WTC11 (cell line): Measurements from ENCODE around the gene ZNF646. TPM values are rescaled to one million over a fixed set of nuclear protein-coding genes. Genes with fewer than 3 reads are reported as not detected.
A peak's percentile ranks its signal among the peaks of the same experiment; 100 is the strongest.

Experiments
- ATAC-seq: fragments of 200-7000 bp; cut with Tn5 transposase; 2 replicates; pipeline ENCODE4 v1.10.0; 2021; ENCODE audit warnings: mild to moderate bottlenecking, moderate library complexity
- CTCF ChIA-PET: fragments of 300-600 bp; sonication (Branson Sonifier 250); formaldehyde crosslinking; loops from one replicate; lab custom pipeline; 2021; ENCODE audit warnings: antibody characterized with exemption; lab: Charles Lee
- POLR2A ChIA-PET: fragments of 350-600 bp; sonication (Branson Sonifier 250); formaldehyde crosslinking; loops from one replicate; lab custom pipeline; 2021; ENCODE audit warnings: antibody characterized with exemption; lab: Charles Lee
- DNase-seq: peaks from one replicate; pipeline ENCODE4 v3.0.0; 2021; ENCODE audit warnings: low spot score
- H3K27ac Mint-ChIP-seq: 2 replicates; pipeline ENCODE4 v1.8.0; 2021; ENCODE audit warnings: mixed read lengths
- H3K27me3 Mint-ChIP-seq: 2 replicates; pipeline ENCODE4 v1.8.0; 2021; ENCODE audit warnings: low read depth, mild to moderate bottlenecking, moderate library complexity, mixed read lengths
- H3K36me3 Mint-ChIP-seq: 2 replicates; pipeline ENCODE4 v1.8.0; 2021; ENCODE audit warnings: mixed read lengths
- H3K4me1 Mint-ChIP-seq: 2 replicates; pipeline ENCODE4 v1.8.0; 2022; ENCODE audit warnings: mixed read lengths
- H3K4me3 Mint-ChIP-seq: 2 replicates; pipeline ENCODE4 v1.8.0; 2021; ENCODE audit warnings: mild to moderate bottlenecking, moderate library complexity, mixed read lengths
- H3K9me3 Mint-ChIP-seq: 2 replicates; pipeline ENCODE4 v1.8.0; 2021; ENCODE audit warnings: mixed read lengths
- CBFB ChIP-seq: sonication (generic); formaldehyde crosslinking; IDR thresholded peaks from 2 replicates; pipeline ENCODE4 v1.8.1; 2022; ENCODE audit warnings: mild to moderate bottlenecking, low read depth, missing genetic modification reagents
- CREB1 ChIP-seq: sonication (generic); formaldehyde crosslinking; IDR thresholded peaks from 2 replicates; pipeline ENCODE4 v1.8.0; 2023; ENCODE audit warnings: mild to moderate bottlenecking, missing genetic modification reagents
- ESRRA ChIP-seq: sonication (generic); formaldehyde crosslinking; IDR thresholded peaks from 2 replicates; pipeline ENCODE4 v1.8.1; 2022; ENCODE audit warnings: mild to moderate bottlenecking, missing genetic modification reagents, borderline replicate concordance
- ETV6 ChIP-seq: sonication (generic); formaldehyde crosslinking; IDR thresholded peaks from 2 replicates; pipeline ENCODE4 v1.8.1; 2022; ENCODE audit warnings: mild to moderate bottlenecking, missing genetic modification reagents
- FOXJ3 ChIP-seq: sonication (generic); formaldehyde crosslinking; IDR thresholded peaks from 2 replicates; pipeline ENCODE4 v1.9.0; 2021; ENCODE audit warnings: missing genetic modification reagents, mild to moderate bottlenecking, borderline replicate concordance
- FOXK1 ChIP-seq: sonication (generic); formaldehyde crosslinking; IDR thresholded peaks from 2 replicates; pipeline ENCODE4 v1.8.0; 2022; ENCODE audit warnings: mild to moderate bottlenecking, moderate library complexity, missing genetic modification reagents
- GRHL2 ChIP-seq: fragments of 250-450 bp; sonication (Bioruptor Pico); IDR thresholded peaks from 2 replicates; pipeline ENCODE4 v1.8.0; 2022; ENCODE audit warnings: mild to moderate bottlenecking, moderate library complexity; ENCODE audit not compliant: insufficient replicate concordance, severe bottlenecking
- IRF2 ChIP-seq: sonication (generic); formaldehyde crosslinking; IDR thresholded peaks from 2 replicates; pipeline ENCODE4 v1.8.0; 2022; ENCODE audit warnings: low read depth, missing genetic modification reagents, borderline replicate concordance
- RORB ChIP-seq: fragments of 250-450 bp; sonication (Bioruptor Pico); IDR thresholded peaks from 2 replicates; pipeline ENCODE4 v1.9.0; 2021; ENCODE audit warnings: mild to moderate bottlenecking
- SMAD3 ChIP-seq: sonication (generic); formaldehyde crosslinking; IDR thresholded peaks from 2 replicates; pipeline ENCODE4 v1.8.0; 2022; ENCODE audit warnings: missing genetic modification reagents, mild to moderate bottlenecking, borderline replicate concordance
- TP53 ChIP-seq: sonication (generic); formaldehyde crosslinking; IDR thresholded peaks from 2 replicates; pipeline ENCODE4 v1.8.1; 2023; ENCODE audit warnings: mild to moderate bottlenecking, missing genetic modification reagents
- total RNA-seq: library from RNA; stranded (reverse); gene quantifications from 3 replicates; pipeline ENCODE4 v1.2.3, GENCODE V29; 2021
- TF ChIP-seq, protein P1 (sequence below): sonication (generic); formaldehyde crosslinking; conservative IDR thresholded peaks from 2 replicates; pipeline ENCODE4 v1.8.1; 2023; ENCODE audit warnings: mild to moderate bottlenecking, low read depth, missing genetic modification reagents, moderate library complexity
- TF ChIP-seq, protein P2 (sequence below): sonication (generic); formaldehyde crosslinking; IDR thresholded peaks from 2 replicates; pipeline ENCODE4 v1.8.1; 2022; ENCODE audit warnings: missing genetic modification reagents, borderline replicate concordance
- TF ChIP-seq, protein P3 (sequence below): sonication (generic); formaldehyde crosslinking; IDR thresholded peaks from 2 replicates; pipeline ENCODE4 v1.8.0; 2023; ENCODE audit warnings: mild to moderate bottlenecking, missing genetic modification reagents
- TF ChIP-seq, protein P4 (sequence below): fragments of 250-450 bp; sonication (Bioruptor Pico); IDR thresholded peaks from 2 replicates; pipeline ENCODE4 v1.8.0; 2021; ENCODE audit warnings: mild to moderate bottlenecking
- TF ChIP-seq, protein P5 (sequence below): sonication (generic); formaldehyde crosslinking; IDR thresholded peaks from 2 replicates; pipeline ENCODE4 v1.8.1; 2023; ENCODE audit warnings: mild to moderate bottlenecking, missing genetic modification reagents, borderline replicate concordance
- TF ChIP-seq, protein P6 (sequence below): fragments of 250-450 bp; sonication (Bioruptor Pico); IDR thresholded peaks from 2 replicates; pipeline ENCODE4 v1.9.0; 2021; ENCODE audit warnings: moderate library complexity, mild to moderate bottlenecking, inconsistent platforms, borderline replicate concordance
- TF ChIP-seq, protein P7 (sequence below): sonication (generic); formaldehyde crosslinking; IDR thresholded peaks from 2 replicates; pipeline ENCODE4 v1.8.1; 2022; ENCODE audit warnings: low read depth, mild to moderate bottlenecking, moderate library complexity, missing genetic modification reagents, borderline replicate concordance
- TF ChIP-seq, protein P8 (sequence below): sonication (generic); formaldehyde crosslinking; IDR thresholded peaks from 2 replicates; pipeline ENCODE4 v1.8.1; 2022; ENCODE audit warnings: mild to moderate bottlenecking, missing genetic modification reagents, moderate library complexity, borderline replicate concordance

Gene ZNF646
- total RNA-seq, 1 experiment from 2014 or later, result 29.3 TPM

DNA sequence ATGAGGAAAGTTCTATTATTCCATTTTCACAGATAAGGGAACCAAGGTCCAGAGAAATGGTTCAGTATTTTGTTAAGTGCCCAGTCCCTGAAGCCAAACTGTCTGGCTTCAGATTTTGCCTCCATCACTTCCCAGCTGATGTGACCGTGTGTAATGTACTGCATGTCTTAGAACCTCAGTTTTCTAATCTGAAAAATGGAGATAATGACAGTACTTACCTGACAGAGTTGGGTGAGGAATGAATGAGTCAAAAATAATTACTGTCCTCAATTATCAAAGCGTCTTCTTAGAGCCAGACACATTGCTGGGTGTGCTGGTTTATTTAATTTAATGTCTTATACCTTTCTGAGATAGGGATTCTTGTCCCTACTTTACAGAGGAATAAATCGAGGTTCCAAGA is 6.9 kb upstream of the ZNF646 start (continued):
- TF ChIP-seq, protein P1, sequence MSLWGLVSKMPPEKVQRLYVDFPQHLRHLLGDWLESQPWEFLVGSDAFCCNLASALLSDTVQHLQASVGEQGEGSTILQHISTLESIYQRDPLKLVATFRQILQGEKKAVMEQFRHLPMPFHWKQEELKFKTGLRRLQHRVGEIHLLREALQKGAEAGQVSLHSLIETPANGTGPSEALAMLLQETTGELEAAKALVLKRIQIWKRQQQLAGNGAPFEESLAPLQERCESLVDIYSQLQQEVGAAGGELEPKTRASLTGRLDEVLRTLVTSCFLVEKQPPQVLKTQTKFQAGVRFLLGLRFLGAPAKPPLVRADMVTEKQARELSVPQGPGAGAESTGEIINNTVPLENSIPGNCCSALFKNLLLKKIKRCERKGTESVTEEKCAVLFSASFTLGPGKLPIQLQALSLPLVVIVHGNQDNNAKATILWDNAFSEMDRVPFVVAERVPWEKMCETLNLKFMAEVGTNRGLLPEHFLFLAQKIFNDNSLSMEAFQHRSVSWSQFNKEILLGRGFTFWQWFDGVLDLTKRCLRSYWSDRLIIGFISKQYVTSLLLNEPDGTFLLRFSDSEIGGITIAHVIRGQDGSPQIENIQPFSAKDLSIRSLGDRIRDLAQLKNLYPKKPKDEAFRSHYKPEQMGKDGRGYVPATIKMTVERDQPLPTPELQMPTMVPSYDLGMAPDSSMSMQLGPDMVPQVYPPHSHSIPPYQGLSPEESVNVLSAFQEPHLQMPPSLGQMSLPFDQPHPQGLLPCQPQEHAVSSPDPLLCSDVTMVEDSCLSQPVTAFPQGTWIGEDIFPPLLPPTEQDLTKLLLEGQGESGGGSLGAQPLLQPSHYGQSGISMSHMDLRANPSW, result no peak
- TF ChIP-seq, protein P2, sequence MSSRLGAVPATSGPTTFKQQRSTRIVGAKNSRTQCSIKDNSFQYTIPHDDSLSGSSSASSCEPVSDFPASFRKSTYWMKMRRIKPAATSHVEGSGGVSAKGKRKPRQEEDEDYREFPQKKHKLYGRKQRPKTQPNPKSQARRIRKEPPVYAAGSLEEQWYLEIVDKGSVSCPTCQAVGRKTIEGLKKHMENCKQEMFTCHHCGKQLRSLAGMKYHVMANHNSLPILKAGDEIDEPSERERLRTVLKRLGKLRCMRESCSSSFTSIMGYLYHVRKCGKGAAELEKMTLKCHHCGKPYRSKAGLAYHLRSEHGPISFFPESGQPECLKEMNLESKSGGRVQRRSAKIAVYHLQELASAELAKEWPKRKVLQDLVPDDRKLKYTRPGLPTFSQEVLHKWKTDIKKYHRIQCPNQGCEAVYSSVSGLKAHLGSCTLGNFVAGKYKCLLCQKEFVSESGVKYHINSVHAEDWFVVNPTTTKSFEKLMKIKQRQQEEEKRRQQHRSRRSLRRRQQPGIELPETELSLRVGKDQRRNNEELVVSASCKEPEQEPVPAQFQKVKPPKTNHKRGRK (CRISPR knock-in tag), result no peak
- TF ChIP-seq CBFB (no peak), FOXJ3 (CRISPR knock-in tag) (no peak), SMAD3 (no peak), TP53 (CRISPR knock-in tag) (no peak)
- TF ChIP-seq, all 79 proteins: peak for 0

DNA sequence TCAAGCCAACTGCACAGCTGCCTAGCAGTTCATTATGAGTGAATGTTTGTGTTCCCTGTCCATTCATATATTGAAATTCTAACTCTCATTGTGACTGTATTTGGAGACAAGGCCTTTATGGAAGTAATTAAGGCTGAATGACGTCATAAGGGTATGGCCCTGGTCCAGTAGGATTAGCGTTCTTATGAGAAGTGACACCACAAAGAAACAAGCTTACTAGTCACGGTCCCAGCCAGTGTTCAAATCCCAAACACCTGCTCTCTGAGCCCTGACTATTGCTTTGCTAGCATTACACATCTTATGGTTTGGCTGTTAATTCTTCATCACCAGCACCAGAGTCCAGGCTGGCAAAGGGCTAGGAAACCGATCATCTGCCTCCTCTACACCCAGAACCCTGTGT is 2.4 kb upstream of the ZNF646 start:
- ATAC-seq, result no peak
- H3K4me1 Mint-ChIP-seq, result peaks cover 19% of the 10 kb centered on the region
- no peaks in the 10 kb centered on the region; the same call in 1 of the 2 replicates for H3K36me3 Mint-ChIP-seq
- H3K27me3 Mint-ChIP-seq, result no peaks in the 10 kb centered on the region
- POLR2A ChIA-PET, result no interaction called here
- DNase-seq, result no peak
- peak overlapping the region; percentile 89; the same call in 1 of the 2 replicates for H3K27ac Mint-ChIP-seq
- CTCF ChIA-PET, result interaction anchor here (0.5 to 2.0 kb wide), 3 partner anchors 30 to 87 kb away, joined by 3 to 6 read pairs (median 5); partner anchors contain the start of gene HSD3B7
- H3K4me3 Mint-ChIP-seq, result peak overlapping the region; percentile 99
- no peaks in the 10 kb centered on the region for H3K9me3 Mint-ChIP-seq
- no peak for TF ChIP-seq CREB1 (CRISPR knock-in tag)
- TF ChIP-seq RORB (CRISPR knock-in tag), result no peak
- TF ChIP-seq, protein P3, sequence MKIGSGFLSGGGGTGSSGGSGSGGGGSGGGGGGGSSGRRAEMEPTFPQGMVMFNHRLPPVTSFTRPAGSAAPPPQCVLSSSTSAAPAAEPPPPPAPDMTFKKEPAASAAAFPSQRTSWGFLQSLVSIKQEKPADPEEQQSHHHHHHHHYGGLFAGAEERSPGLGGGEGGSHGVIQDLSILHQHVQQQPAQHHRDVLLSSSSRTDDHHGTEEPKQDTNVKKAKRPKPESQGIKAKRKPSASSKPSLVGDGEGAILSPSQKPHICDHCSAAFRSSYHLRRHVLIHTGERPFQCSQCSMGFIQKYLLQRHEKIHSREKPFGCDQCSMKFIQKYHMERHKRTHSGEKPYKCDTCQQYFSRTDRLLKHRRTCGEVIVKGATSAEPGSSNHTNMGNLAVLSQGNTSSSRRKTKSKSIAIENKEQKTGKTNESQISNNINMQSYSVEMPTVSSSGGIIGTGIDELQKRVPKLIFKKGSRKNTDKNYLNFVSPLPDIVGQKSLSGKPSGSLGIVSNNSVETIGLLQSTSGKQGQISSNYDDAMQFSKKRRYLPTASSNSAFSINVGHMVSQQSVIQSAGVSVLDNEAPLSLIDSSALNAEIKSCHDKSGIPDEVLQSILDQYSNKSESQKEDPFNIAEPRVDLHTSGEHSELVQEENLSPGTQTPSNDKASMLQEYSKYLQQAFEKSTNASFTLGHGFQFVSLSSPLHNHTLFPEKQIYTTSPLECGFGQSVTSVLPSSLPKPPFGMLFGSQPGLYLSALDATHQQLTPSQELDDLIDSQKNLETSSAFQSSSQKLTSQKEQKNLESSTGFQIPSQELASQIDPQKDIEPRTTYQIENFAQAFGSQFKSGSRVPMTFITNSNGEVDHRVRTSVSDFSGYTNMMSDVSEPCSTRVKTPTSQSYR (CRISPR knock-in tag), result no peak
- TF ChIP-seq, protein P4, sequence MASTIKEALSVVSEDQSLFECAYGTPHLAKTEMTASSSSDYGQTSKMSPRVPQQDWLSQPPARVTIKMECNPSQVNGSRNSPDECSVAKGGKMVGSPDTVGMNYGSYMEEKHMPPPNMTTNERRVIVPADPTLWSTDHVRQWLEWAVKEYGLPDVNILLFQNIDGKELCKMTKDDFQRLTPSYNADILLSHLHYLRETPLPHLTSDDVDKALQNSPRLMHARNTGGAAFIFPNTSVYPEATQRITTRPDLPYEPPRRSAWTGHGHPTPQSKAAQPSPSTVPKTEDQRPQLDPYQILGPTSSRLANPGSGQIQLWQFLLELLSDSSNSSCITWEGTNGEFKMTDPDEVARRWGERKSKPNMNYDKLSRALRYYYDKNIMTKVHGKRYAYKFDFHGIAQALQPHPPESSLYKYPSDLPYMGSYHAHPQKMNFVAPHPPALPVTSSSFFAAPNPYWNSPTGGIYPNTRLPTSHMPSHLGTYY, result no peak
- TF ChIP-seq, protein P5, sequence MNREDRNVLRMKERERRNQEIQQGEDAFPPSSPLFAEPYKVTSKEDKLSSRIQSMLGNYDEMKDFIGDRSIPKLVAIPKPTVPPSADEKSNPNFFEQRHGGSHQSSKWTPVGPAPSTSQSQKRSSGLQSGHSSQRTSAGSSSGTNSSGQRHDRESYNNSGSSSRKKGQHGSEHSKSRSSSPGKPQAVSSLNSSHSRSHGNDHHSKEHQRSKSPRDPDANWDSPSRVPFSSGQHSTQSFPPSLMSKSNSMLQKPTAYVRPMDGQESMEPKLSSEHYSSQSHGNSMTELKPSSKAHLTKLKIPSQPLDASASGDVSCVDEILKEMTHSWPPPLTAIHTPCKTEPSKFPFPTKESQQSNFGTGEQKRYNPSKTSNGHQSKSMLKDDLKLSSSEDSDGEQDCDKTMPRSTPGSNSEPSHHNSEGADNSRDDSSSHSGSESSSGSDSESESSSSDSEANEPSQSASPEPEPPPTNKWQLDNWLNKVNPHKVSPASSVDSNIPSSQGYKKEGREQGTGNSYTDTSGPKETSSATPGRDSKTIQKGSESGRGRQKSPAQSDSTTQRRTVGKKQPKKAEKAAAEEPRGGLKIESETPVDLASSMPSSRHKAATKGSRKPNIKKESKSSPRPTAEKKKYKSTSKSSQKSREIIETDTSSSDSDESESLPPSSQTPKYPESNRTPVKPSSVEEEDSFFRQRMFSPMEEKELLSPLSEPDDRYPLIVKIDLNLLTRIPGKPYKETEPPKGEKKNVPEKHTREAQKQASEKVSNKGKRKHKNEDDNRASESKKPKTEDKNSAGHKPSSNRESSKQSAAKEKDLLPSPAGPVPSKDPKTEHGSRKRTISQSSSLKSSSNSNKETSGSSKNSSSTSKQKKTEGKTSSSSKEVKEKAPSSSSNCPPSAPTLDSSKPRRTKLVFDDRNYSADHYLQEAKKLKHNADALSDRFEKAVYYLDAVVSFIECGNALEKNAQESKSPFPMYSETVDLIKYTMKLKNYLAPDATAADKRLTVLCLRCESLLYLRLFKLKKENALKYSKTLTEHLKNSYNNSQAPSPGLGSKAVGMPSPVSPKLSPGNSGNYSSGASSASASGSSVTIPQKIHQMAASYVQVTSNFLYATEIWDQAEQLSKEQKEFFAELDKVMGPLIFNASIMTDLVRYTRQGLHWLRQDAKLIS (CRISPR knock-in tag), result no peak
- no peak for TF ChIP-seq ESRRA (CRISPR knock-in tag)
- TF ChIP-seq IRF2, result no peak
- TF ChIP-seq, protein P6, sequence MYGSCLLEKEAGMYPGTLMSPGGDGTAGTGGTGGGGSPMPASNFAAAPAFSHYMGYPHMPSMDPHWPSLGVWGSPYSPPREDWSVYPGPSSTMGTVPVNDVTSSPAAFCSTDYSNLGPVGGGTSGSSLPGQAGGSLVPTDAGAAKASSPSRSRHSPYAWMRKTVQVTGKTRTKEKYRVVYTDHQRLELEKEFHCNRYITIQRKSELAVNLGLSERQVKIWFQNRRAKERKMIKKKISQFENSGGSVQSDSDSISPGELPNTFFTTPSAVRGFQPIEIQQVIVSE (CRISPR knock-in tag), result no peak
- TF ChIP-seq FOXK1 (CRISPR knock-in tag), result no peak
- TF ChIP-seq, protein P7, sequence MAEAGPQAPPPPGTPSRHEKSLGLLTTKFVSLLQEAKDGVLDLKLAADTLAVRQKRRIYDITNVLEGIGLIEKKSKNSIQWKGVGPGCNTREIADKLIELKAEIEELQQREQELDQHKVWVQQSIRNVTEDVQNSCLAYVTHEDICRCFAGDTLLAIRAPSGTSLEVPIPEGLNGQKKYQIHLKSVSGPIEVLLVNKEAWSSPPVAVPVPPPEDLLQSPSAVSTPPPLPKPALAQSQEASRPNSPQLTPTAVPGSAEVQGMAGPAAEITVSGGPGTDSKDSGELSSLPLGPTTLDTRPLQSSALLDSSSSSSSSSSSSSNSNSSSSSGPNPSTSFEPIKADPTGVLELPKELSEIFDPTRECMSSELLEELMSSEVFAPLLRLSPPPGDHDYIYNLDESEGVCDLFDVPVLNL, result no peak
- no peak for TF ChIP-seq ETV6 (CRISPR knock-in tag)
- TF ChIP-seq, protein P8, sequence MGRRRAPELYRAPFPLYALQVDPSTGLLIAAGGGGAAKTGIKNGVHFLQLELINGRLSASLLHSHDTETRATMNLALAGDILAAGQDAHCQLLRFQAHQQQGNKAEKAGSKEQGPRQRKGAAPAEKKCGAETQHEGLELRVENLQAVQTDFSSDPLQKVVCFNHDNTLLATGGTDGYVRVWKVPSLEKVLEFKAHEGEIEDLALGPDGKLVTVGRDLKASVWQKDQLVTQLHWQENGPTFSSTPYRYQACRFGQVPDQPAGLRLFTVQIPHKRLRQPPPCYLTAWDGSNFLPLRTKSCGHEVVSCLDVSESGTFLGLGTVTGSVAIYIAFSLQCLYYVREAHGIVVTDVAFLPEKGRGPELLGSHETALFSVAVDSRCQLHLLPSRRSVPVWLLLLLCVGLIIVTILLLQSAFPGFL (CRISPR knock-in tag), result no peak
- TF ChIP-seq GRHL2 (CRISPR knock-in tag), result no peak
